HEK293 (cell line): ENCODE results near the gene COL25A1.

ENCODE experiments used
- CTCF ChIA-PET: fragments of 350-600 bp; formaldehyde crosslinking; extraction: SDS; loops from one replicate; lab custom pipeline; 2021; ENCODE audit warnings: antibody characterized with exemption; lab: Yijun Ruan, JAX
- POLR2A ChIA-PET: fragments of 300-600 bp; formaldehyde crosslinking; extraction: SDS; loops from one replicate; lab custom pipeline; 2020; ENCODE audit warnings: antibody characterized with exemption, inconsistent platforms; lab: Yijun Ruan, JAX
- H3K27ac ChIP-seq: fragments of 200-500 bp; sonication (Bioruptor generic); 2 replicates; pipeline ENCODE4 v1.5.1; 2014; ENCODE audit warnings: low read depth, low read length, control low read depth, inconsistent platforms; ENCODE audit errors: extremely low read depth
- H3K36me3 ChIP-seq, 2 experiments: fragments of 200-500 bp in 1 of 2; sonication (Bioruptor generic) in 1 of 2; 1 replicate in 1 of 2; 2 replicates in 1 of 2; pipeline ENCODE4 v1.5.1; 2014 to 2017; ENCODE audit warnings: inconsistent platforms in 2 of 2, low read length in 2 of 2; ENCODE audit not compliant: control insufficient read depth in 2 of 2, insufficient read depth in 1 of 2
- H3K4me1 ChIP-seq: fragments of 200-500 bp; sonication (Bioruptor generic); 2 replicates; pipeline ENCODE4 v1.5.1; 2014; ENCODE audit warnings: mild to moderate bottlenecking, low read length, inconsistent platforms; ENCODE audit not compliant: control insufficient read depth, insufficient read depth
- H3K4me3 ChIP-seq: 2 replicates; pipeline ENCODE4 v1.5.1; 2011; ENCODE audit warnings: low read depth, mild to moderate bottlenecking, control low read depth, low read length, moderate library complexity
- H3K9me3 ChIP-seq: fragments of 200-500 bp; sonication (Bioruptor generic); 2 replicates; pipeline ENCODE4 v1.5.1; 2014; ENCODE audit warnings: low read depth, low read length, inconsistent platforms; ENCODE audit not compliant: control insufficient read depth, insufficient read depth
- BCL11A ChIP-seq: fragments of 450-650 bp; formaldehyde crosslinking; IDR thresholded peaks from 2 replicates; pipeline ENCODE4 v1.5.1; 2016; ENCODE audit warnings: low read depth, missing biosample characterization, missing genetic modification characterization
- HOXC10 ChIP-seq: sonication (generic); formaldehyde crosslinking; IDR thresholded peaks from 2 replicates; pipeline ENCODE4 v1.8.1; 2023; ENCODE audit warnings: mild to moderate bottlenecking, missing genetic modification reagents
- KLF8 ChIP-seq: fragments of 450-650 bp; formaldehyde crosslinking; IDR thresholded peaks from 2 replicates; pipeline ENCODE4 v1.5.1; 2016; ENCODE audit warnings: missing biosample characterization, missing genetic modification characterization
- MYNN ChIP-seq: fragments of 450-650 bp; formaldehyde crosslinking; IDR thresholded peaks from 2 replicates; pipeline ENCODE4 v1.5.1; 2016; ENCODE audit warnings: missing biosample characterization, missing genetic modification characterization, borderline replicate concordance
- PRDM4 ChIP-seq: fragments of 450-650 bp; formaldehyde crosslinking; IDR thresholded peaks from 2 replicates; pipeline ENCODE4 v1.5.1; 2017; ENCODE audit warnings: missing biosample characterization, missing genetic modification characterization
- TRIM28 ChIP-seq: IDR thresholded peaks from 2 replicates; pipeline ENCODE4 v1.6.1; 2011; ENCODE audit warnings: low read length, control low read depth, borderline replicate concordance
- ZBTB48 ChIP-seq: fragments of 450-650 bp; formaldehyde crosslinking; IDR thresholded peaks from 2 replicates; pipeline ENCODE4 v1.5.1; 2016; ENCODE audit warnings: missing biosample characterization, missing genetic modification characterization
- ZNF112 ChIP-seq: fragments of 450-650 bp; formaldehyde crosslinking; IDR thresholded peaks from 2 replicates; pipeline ENCODE4 v1.5.0; 2017; ENCODE audit warnings: missing biosample characterization, missing genetic modification characterization
- ZNF214 ChIP-seq: fragments of 450-650 bp; formaldehyde crosslinking; IDR thresholded peaks from 2 replicates; pipeline ENCODE4 v1.5.1; 2017; ENCODE audit warnings: missing biosample characterization, mild to moderate bottlenecking, missing genetic modification characterization, borderline replicate concordance
- ZNF324 ChIP-seq: fragments of 450-650 bp; formaldehyde crosslinking; IDR thresholded peaks from 2 replicates; pipeline ENCODE4 v1.5.1; 2016; ENCODE audit warnings: missing biosample characterization, missing genetic modification characterization
- ZNF37A ChIP-seq: fragments of 450-650 bp; IDR thresholded peaks from 2 replicates; pipeline ENCODE4 v1.5.1; 2018; ENCODE audit warnings: missing biosample characterization, missing genetic modification characterization
- ZNF391 ChIP-seq: fragments of 450-650 bp; formaldehyde crosslinking; IDR thresholded peaks from 2 replicates; pipeline ENCODE4 v1.5.1; 2016; ENCODE audit warnings: low read depth, missing biosample characterization, missing genetic modification characterization, borderline replicate concordance
- ZNF514 ChIP-seq: fragments of 450-650 bp; formaldehyde crosslinking; IDR thresholded peaks from 2 replicates; pipeline ENCODE4 v1.5.1; 2016; ENCODE audit warnings: missing biosample characterization, missing genetic modification characterization
- ZNF530 ChIP-seq: fragments of 450-650 bp; formaldehyde crosslinking; IDR thresholded peaks from 2 replicates; pipeline ENCODE4 v1.5.1; 2016; ENCODE audit warnings: low read depth, missing biosample characterization, missing genetic modification characterization
- ZNF626 ChIP-seq: fragments of 450-650 bp; sonication (Bioruptor Pico); formaldehyde crosslinking; IDR thresholded peaks from 2 replicates; pipeline ENCODE4 v1.5.1; 2018; ENCODE audit warnings: missing biosample characterization, missing genetic modification characterization, inconsistent platforms
- ZNF670 ChIP-seq: fragments of 450-650 bp; formaldehyde crosslinking; IDR thresholded peaks from 2 replicates; pipeline ENCODE4 v1.5.1; 2016; ENCODE audit warnings: missing biosample characterization, missing genetic modification characterization, low read depth
- TF ChIP-seq, protein P1 (sequence below): fragments of 450-650 bp; formaldehyde crosslinking; optimal IDR thresholded peaks from 2 replicates; pipeline ENCODE3; 2016; ENCODE audit warnings: missing biosample characterization, mild to moderate bottlenecking, missing genetic modification characterization
- TF ChIP-seq, protein P2 (sequence below): fragments of 450-650 bp; formaldehyde crosslinking; IDR thresholded peaks from 2 replicates; pipeline ENCODE4 v1.5.1; 2016; ENCODE audit warnings: missing biosample characterization, missing genetic modification characterization
- TF ChIP-seq, protein P3 (sequence below): fragments of 450-650 bp; formaldehyde crosslinking; IDR thresholded peaks from 2 replicates; pipeline ENCODE4 v1.5.1; 2016; ENCODE audit warnings: missing biosample characterization, missing genetic modification characterization, low read depth

The COL25A1 gene

DNA sequence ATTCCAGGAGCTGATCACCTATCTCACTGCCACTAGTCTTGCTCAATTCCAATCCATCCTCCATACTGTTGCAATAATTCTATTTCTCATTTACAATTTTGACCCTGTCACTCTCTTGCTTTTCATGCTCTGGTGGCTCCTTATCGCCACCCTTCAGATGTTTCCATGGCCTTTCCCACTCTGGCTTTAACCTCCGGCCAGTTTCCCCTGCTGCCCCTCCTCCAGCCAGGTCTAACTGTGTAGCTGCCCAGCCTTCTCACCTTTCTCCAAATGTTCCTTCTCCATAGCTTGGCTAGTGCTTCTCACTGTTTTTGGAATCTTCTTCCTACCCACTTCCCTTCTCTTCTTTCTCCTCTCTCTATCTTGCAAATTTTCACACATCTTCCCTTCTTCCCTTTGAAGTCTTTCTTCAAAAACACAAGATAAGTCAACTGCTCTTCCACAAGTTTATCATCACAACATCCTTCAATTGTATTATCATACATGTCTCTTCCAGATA lies 153.8 kb downstream of the COL25A1 start (continued):
- TF ChIP-seq PRDM4 (tag by site-specific recombination) (no peak), ZNF324 (tag by site-specific recombination) (no peak), ZNF514 (tag by site-specific recombination) (no peak), ZNF37A (tag by site-specific recombination) (no peak), ZNF112 (tag by site-specific recombination) (no peak), ZNF530 (tag by site-specific recombination) (no peak), ZNF626 (tag by site-specific recombination) (no peak), BCL11A (no peak), ZNF670 (no peak)
- TF ChIP-seq, protein P1, sequence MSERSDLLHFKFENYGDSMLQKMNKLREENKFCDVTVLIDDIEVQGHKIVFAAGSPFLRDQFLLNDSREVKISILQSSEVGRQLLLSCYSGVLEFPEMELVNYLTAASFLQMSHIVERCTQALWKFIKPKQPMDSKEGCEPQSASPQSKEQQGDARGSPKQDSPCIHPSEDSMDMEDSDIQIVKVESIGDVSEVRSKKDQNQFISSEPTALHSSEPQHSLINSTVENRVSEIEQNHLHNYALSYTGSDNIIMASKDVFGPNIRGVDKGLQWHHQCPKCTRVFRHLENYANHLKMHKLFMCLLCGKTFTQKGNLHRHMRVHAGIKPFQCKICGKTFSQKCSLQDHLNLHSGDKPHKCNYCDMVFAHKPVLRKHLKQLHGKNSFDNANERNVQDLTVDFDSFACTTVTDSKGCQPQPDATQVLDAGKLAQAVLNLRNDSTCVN (tag by site-specific recombination) = no peak

GRCh38 chr4:109147135-109147534 lies 155.3 kb downstream of the COL25A1 start:
- Histone ChIP-seq H3K9me3 (no peaks in the 10 kb centered on the region), H3K27ac (no peak overlapping the region), H3K4me1 (no peaks in the 10 kb centered on the region), H3K4me3 (no peak overlapping the region)
- TF ChIP-seq, protein P2, sequence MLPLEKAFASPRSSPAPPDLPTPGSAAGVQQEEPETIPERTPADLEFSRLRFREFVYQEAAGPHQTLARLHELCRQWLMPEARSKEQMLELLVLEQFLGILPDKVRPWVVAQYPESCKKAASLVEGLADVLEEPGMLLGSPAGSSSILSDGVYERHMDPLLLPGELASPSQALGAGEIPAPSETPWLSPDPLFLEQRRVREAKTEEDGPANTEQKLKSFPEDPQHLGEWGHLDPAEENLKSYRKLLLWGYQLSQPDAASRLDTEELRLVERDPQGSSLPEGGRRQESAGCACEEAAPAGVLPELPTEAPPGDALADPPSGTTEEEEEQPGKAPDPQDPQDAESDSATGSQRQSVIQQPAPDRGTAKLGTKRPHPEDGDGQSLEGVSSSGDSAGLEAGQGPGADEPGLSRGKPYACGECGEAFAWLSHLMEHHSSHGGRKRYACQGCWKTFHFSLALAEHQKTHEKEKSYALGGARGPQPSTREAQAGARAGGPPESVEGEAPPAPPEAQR (tag by site-specific recombination) = no peak
- TF ChIP-seq, protein P3, sequence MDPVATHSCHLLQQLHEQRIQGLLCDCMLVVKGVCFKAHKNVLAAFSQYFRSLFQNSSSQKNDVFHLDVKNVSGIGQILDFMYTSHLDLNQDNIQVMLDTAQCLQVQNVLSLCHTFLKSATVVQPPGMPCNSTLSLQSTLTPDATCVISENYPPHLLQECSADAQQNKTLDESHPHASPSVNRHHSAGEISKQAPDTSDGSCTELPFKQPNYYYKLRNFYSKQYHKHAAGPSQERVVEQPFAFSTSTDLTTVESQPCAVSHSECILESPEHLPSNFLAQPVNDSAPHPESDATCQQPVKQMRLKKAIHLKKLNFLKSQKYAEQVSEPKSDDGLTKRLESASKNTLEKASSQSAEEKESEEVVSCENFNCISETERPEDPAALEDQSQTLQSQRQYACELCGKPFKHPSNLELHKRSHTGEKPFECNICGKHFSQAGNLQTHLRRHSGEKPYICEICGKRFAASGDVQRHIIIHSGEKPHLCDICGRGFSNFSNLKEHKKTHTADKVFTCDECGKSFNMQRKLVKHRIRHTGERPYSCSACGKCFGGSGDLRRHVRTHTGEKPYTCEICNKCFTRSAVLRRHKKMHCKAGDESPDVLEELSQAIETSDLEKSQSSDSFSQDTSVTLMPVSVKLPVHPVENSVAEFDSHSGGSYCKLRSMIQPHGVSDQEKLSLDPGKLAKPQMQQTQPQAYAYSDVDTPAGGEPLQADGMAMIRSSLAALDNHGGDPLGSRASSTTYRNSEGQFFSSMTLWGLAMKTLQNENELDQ (tag by site-specific recombination) = no peak
- TF ChIP-seq, all 188 proteins: peak for 0
- ChIA-PET CTCF (interaction anchor here (0.8 kb wide), 1 partner anchor 37 kb away, joined by 3 read pairs; no protein-coding TSS in a partner anchor), POLR2A (no interaction called here)
- H3K36me3 ChIP-seq = no peaks in the 10 kb centered on the region

DNA sequence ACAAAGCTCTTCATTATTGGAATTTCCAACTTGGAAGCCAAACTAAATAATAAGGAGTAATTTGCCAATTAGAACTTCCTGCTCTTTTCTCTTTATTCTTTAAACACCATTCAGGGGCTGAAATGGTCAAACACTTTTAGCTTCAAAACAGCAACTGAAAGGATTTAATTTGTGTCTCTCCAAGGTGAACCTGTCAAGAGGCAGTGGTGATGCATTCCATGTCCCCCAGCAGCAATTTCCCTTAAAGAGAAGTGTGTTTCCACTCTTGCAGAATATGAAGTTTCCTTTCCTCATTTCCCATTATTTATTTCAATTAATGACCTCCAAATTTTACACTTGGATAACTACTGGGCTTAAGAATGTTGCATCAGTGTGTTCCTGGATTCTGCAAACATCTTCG lies 156.0 kb downstream of the COL25A1 start:
- no peaks in the 10 kb centered on the region for H3K9me3 ChIP-seq
- no peaks in the 10 kb centered on the region for H3K4me1 ChIP-seq
- ChIA-PET POLR2A (no interaction called here), CTCF (interaction anchor here (0.8 kb wide), 1 partner anchor 38 kb away, joined by 3 read pairs; no protein-coding TSS in a partner anchor)
- H3K4me3 ChIP-seq = no peak overlapping the region
- no peak for TF ChIP-seq KLF8
- no peak for TF ChIP-seq ZBTB48 (tag by site-specific recombination)
- no peak for TF ChIP-seq TRIM28
- no peak for TF ChIP-seq ZNF214
- no peak for TF ChIP-seq HOXC10 (CRISPR knock-in tag)
- no peak for TF ChIP-seq MYNN (tag by site-specific recombination)
- TF ChIP-seq ZNF391 (tag by site-specific recombination) = no peak
- H3K27ac ChIP-seq = no peak overlapping the region
- H3K36me3 ChIP-seq = no peaks in the 10 kb centered on the region
